Neural progenitor cell (in vitro differentiated cells): ENCODE data around the gene PRH1. TPM values are rescaled to one million over a fixed set of nuclear protein-coding genes. Genes with fewer than 3 reads are reported as not detected.

Source experiments
- DNase-seq: peaks from one replicate; pipeline ENCODE4 v3.0.0-alpha.2; 2016; ENCODE audit warnings: low spot score
- H2AFZ ChIP-seq: fragments of 200-600 bp; sonication (generic); replicated peaks from 2 replicates; pipeline ENCODE4 v1.6.1; 2016; ENCODE audit warnings: antibody characterized with exemption
- H3F3A ChIP-seq: fragments of 200-600 bp; sonication (generic); 2 replicates; pipeline ENCODE4 v1.6.1; 2016; ENCODE audit warnings: antibody characterized with exemption, low read depth
- H3K27ac ChIP-seq: fragments of 200-600 bp; sonication (generic); 2 replicates; pipeline ENCODE4 v1.5.1; 2016; ENCODE audit warnings: mild to moderate bottlenecking
- H3K27me3 ChIP-seq: fragments of 200-600 bp; sonication (generic); 2 replicates; pipeline ENCODE4 v1.6.1; 2016; ENCODE audit warnings: mild to moderate bottlenecking, moderate library complexity
- H3K36me3 ChIP-seq: fragments of 200-600 bp; sonication (generic); 2 replicates; pipeline ENCODE4 v1.5.1; 2016
- H3K4me1 ChIP-seq: fragments of 200-600 bp; sonication (generic); 2 replicates; pipeline ENCODE4 v1.6.1; 2016; ENCODE audit warnings: mixed run types
- H3K4me2 ChIP-seq: fragments of 200-600 bp; sonication (generic); 2 replicates; pipeline ENCODE4 v1.6.1; 2016
- H3K4me3 ChIP-seq: fragments of 200-600 bp; sonication (generic); 2 replicates; pipeline ENCODE4 v1.5.1; 2016
- H3K79me2 ChIP-seq: fragments of 200-600 bp; sonication (generic); 2 replicates; pipeline ENCODE4 v1.6.1; 2016; ENCODE audit warnings: low read depth
- H3K9ac ChIP-seq: fragments of 200-600 bp; sonication (generic); 2 replicates; pipeline ENCODE4 v1.6.1; 2016
- H3K9me3 ChIP-seq: fragments of 200-600 bp; sonication (generic); 2 replicates; pipeline ENCODE4 v1.5.1; 2016; ENCODE audit warnings: low read depth
- H4K20me1 ChIP-seq: fragments of 200-600 bp; sonication (generic); 2 replicates; pipeline ENCODE4 v1.6.1; 2016; ENCODE audit warnings: low read depth
- H3K27ac Mint-ChIP-seq: 3 replicates; pipeline ENCODE4 v1.8.0; 2021; ENCODE audit warnings: mixed read lengths
- H3K27me3 Mint-ChIP-seq: 2 replicates; pipeline ENCODE4 v1.8.0; 2022; ENCODE audit warnings: low read depth, mild to moderate bottlenecking, inconsistent platforms, moderate library complexity, mixed read lengths; ENCODE audit not compliant: insufficient read depth
- H3K36me3 Mint-ChIP-seq: 3 replicates; pipeline ENCODE4 v1.8.0; 2021; ENCODE audit warnings: mixed read lengths
- H3K4me1 Mint-ChIP-seq: 3 replicates; pipeline ENCODE4 v1.8.0; 2021; ENCODE audit warnings: mixed read lengths
- H3K4me3 Mint-ChIP-seq: 3 replicates; pipeline ENCODE4 v1.8.0; 2021; ENCODE audit warnings: mild to moderate bottlenecking, moderate library complexity, mixed read lengths
- H3K9me3 Mint-ChIP-seq: 3 replicates; pipeline ENCODE4 v1.8.0; 2020; ENCODE audit warnings: mixed read lengths
- EZH2 ChIP-seq: fragments of 200-600 bp; sonication (generic); IDR thresholded peaks from 2 replicates; pipeline ENCODE4 v1.6.1; 2017; ENCODE audit warnings: antibody characterized with exemption, mild to moderate bottlenecking, moderate library complexity
- EZH2phosphoT487 ChIP-seq: fragments of 200-600 bp; sonication (generic); IDR thresholded peaks from 2 replicates; pipeline ENCODE4 v1.6.1; 2017; ENCODE audit warnings: antibody characterized with exemption
- total RNA-seq: library from RNA; depleted of rRNA; stranded (reverse); fragments of >200 nt; gene quantifications from 2 replicates; pipeline ENCODE4 v1.2.3, GENCODE V29; 2015; ENCODE audit warnings: low replicate concordance
- TF ChIP-seq, protein P1 (sequence below): fragments of 200-600 bp; sonication (generic); IDR thresholded peaks from 2 replicates; pipeline ENCODE4 v1.5.1; 2017; ENCODE audit warnings: antibody characterized with exemption, mild to moderate bottlenecking

Gene PRH1
- total RNA-seq, 1 donor from 2014 or later: 24.1 TPM

DNA sequence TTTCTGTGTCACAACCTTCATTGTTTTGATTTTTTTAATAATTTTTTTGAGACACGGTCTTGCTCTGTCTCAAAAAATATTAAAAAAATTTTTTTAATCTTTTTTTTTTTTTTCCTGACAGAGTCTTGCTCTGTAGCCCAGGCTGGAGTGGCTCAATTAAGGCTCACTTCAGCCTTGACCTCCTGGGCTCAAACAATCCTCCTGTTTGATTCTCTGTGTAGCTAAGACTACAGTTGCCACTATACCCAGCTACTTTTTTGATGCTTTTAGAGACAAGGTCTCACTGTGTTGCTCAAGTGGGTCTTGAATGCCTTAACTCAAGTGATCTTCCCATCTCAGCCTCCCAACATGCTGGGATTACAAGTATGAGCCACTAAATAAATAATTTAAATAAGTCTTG is 35.8 kb upstream of the PRH1 start:
- Histone ChIP-seq H3K9me3 (no peaks in the 10 kb centered on the region), H4K20me1 (no peaks in the 10 kb centered on the region), H3K9ac (no peak overlapping the region), H3K4me1 (no peaks in the 10 kb centered on the region), H3F3A (no peaks in the 10 kb centered on the region), H3K27ac (no peak overlapping the region), H2AFZ (no peak overlapping the region), H3K79me2 (no peaks in the 10 kb centered on the region), H3K4me3 (no peak overlapping the region), H3K4me2 (no peak overlapping the region), H3K27me3 (no peaks in the 10 kb centered on the region), H3K36me3 (no peaks in the 10 kb centered on the region)
- H3K36me3 Mint-ChIP-seq: no peaks in the 10 kb centered on the region
- no peaks in the 10 kb centered on the region for H3K9me3 Mint-ChIP-seq
- no peak overlapping the region for H3K4me3 Mint-ChIP-seq
- no peak overlapping the region for H3K27ac Mint-ChIP-seq
- no peak for TF ChIP-seq EZH2phosphoT487
- TF ChIP-seq, protein P1, sequence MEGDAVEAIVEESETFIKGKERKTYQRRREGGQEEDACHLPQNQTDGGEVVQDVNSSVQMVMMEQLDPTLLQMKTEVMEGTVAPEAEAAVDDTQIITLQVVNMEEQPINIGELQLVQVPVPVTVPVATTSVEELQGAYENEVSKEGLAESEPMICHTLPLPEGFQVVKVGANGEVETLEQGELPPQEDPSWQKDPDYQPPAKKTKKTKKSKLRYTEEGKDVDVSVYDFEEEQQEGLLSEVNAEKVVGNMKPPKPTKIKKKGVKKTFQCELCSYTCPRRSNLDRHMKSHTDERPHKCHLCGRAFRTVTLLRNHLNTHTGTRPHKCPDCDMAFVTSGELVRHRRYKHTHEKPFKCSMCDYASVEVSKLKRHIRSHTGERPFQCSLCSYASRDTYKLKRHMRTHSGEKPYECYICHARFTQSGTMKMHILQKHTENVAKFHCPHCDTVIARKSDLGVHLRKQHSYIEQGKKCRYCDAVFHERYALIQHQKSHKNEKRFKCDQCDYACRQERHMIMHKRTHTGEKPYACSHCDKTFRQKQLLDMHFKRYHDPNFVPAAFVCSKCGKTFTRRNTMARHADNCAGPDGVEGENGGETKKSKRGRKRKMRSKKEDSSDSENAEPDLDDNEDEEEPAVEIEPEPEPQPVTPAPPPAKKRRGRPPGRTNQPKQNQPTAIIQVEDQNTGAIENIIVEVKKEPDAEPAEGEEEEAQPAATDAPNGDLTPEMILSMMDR: no peak
- TF ChIP-seq EZH2: no peak
- no peak for DNase-seq
- no peaks in the 10 kb centered on the region for H3K27me3 Mint-ChIP-seq
- H3K4me1 Mint-ChIP-seq: no peaks in the 10 kb centered on the region

DNA sequence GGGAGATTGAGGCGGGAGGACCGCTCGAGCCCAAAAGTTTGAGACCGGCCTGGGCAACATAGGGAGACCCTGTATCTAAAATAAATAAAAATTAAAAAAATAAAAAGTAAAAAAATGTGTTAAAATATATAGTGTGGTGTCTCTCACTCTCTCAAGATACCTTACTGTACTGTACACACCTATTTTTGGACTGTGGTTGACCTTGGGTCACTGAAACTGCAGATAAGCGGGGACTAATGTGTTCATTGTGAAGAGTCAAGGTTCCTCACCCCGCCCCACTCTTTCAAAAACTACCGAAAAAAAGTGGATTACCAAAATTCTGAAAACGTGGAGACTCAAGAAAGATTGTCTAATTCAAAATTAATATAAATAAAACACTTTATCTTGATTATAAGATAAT is 26.3 kb upstream of the PRH1 start:
- no peaks in the 10 kb centered on the region for H3K9me3 Mint-ChIP-seq
- no peak overlapping the region for H3K9ac ChIP-seq
- H3K4me1 ChIP-seq: no peaks in the 10 kb centered on the region
- no peak overlapping the region for H3K4me3 ChIP-seq
- no peak overlapping the region for H3K27ac ChIP-seq
- no peaks in the 10 kb centered on the region for H3K79me2 ChIP-seq
- H3K4me2 ChIP-seq: no peak overlapping the region
- no peak for DNase-seq
- H3K36me3 ChIP-seq: peaks cover 4% of the 10 kb centered on the region
- H3K4me3 Mint-ChIP-seq: no peak overlapping the region
- peaks cover 9% of the 10 kb centered on the region for H3K36me3 Mint-ChIP-seq
- no peaks in the 10 kb centered on the region for H3F3A ChIP-seq
- TF ChIP-seq, protein P1: no peak
- TF ChIP-seq EZH2phosphoT487 (no peak), EZH2 (no peak)
- H3K27me3 ChIP-seq: no peaks in the 10 kb centered on the region
- no peaks in the 10 kb centered on the region for H3K9me3 ChIP-seq
- no peak overlapping the region for H2AFZ ChIP-seq
- H3K4me1 Mint-ChIP-seq: no peaks in the 10 kb centered on the region
- H3K27ac Mint-ChIP-seq: no peak overlapping the region
- H3K27me3 Mint-ChIP-seq: no peaks in the 10 kb centered on the region
- no peaks in the 10 kb centered on the region for H4K20me1 ChIP-seq

DNA sequence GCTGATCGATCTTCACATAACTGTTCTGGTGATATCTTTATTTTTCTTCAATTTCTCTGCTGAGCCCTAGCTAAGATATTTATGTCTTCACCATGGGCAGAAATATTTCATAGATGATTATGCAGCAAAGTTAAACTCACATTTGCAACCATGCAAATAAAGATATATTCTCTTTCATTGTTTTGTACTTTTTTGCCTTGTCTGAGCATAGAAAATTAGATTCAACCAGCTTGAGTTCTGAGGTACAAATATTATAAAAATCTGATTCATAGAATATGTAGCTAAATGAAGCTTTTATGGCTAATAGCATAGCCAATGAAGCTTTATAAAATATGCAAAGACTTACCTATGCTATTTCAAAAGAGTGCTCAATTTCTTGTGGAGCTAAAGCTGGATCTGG is 25.4 kb upstream of the PRH1 start, which contains the start of gene TAS2R13:
Gene TAS2R13 (minus strand): TSS at position 101 of the 400 bp plus-strand sequence. CDS start 264 bp downstream, outside the sequence.
- Histone ChIP-seq H3K27ac (no peak within 1 kb of the TSS), H3K4me3 (no peak within 1 kb of the TSS), H3K4me2 (no peak within 1 kb of the TSS), H3K27me3 (no peaks in the 10 kb centered on the region), H3K9me3 (peaks cover 3% of the 10 kb centered on the region), H3K36me3 (peaks cover 7% of the 10 kb centered on the region), H3F3A (no peaks in the 10 kb centered on the region), H3K4me1 (no peaks in the 10 kb centered on the region), H2AFZ (no peak within 1 kb of the TSS), H3K9ac (no peak within 1 kb of the TSS), H3K79me2 (no peaks in the 10 kb centered on the region), H4K20me1 (no peaks in the 10 kb centered on the region)
- Mint-ChIP-seq H3K36me3 (peaks cover 15% of the 10 kb centered on the region), H3K4me1 (no peaks in the 10 kb centered on the region), H3K27me3 (no peaks in the 10 kb centered on the region), H3K27ac (no peak within 1 kb of the TSS), H3K4me3 (no peak within 1 kb of the TSS), H3K9me3 (peaks cover 8% of the 10 kb centered on the region)
- TF ChIP-seq EZH2 (no peak), EZH2phosphoT487 (no peak)
- TF ChIP-seq, protein P1: no peak
- no peak for DNase-seq
